ENCODE results near the gene GREB1.

The GREB1 gene

GRCh38 chr2:11554399-11554716 lies 20.5 kb downstream of the GREB1 start:
- H3K27me3 Mint-ChIP-seq (ENCODE audit: low read depth) = peaks cover 43% of the 10 kb centered on the region

DNA sequence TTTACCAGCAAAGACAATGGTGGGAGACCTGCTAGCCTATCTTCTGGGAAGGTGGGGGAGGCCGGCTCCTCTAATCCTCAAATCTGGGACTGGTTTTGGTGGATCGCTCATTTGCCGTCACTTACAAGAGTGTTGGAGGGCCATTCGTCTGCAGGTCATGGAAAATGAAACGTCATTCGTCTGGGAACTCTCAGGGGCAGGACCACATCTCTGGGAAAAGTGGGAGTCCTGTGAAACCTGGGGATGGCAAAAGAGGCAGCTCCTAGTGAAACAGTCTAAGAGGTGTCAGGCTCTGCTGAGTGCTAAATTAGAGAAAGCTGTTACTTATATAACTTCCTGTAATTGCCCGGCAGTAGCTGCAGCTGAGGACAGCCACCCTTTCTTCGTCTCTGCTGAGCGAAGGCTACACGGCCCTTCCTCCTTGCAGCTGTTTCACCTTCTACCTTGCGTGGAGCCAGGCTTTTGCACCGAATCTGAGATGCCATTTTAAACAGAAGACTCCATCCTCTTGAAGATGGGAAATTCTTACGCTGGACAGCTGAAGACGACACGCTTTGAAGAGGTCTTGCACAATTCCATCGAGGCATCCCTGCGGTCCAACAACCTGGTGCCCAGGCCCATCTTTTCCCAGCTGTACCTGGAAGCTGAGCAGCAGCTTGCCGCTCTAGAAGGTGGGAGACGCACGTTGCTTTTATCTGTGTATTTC lies 22.4 kb downstream of the GREB1 start:
- Mint-ChIP-seq H3K4me3 (no peak overlapping the region), H3K27ac (no peak overlapping the region), H3K36me3 (ENCODE audit: low read depth) (no peaks in the 10 kb centered on the region), H3K4me1 (ENCODE audit: low read depth) (peaks cover 3% of the 10 kb centered on the region), H3K9me3 (no peaks in the 10 kb centered on the region), H3K27me3 (ENCODE audit: low read depth) (peaks cover 41% of the 10 kb centered on the region)

More at GRCh38 chr2:11554399-11554716, 20.5 kb downstream of the GREB1 start:
- no peak overlapping the region for H3K27ac Mint-ChIP-seq
- no peak overlapping the region for H3K4me3 Mint-ChIP-seq
- no peaks in the 10 kb centered on the region for H3K36me3 Mint-ChIP-seq (ENCODE audit: low read depth)
- H3K4me1 Mint-ChIP-seq (ENCODE audit: low read depth) = peaks cover 3% of the 10 kb centered on the region
- no peaks in the 10 kb centered on the region for H3K9me3 Mint-ChIP-seq

- H3K27ac Mint-ChIP-seq = no peak overlapping the region
- H3K4me3 Mint-ChIP-seq = no peak overlapping the region
- peaks cover 3% of the 10 kb centered on the region for H3K4me1 Mint-ChIP-seq (ENCODE audit: low read depth)
- peaks cover 41% of the 10 kb centered on the region for H3K27me3 Mint-ChIP-seq (ENCODE audit: low read depth)
- no peaks in the 10 kb centered on the region for H3K36me3 Mint-ChIP-seq (ENCODE audit: low read depth)
- no peaks in the 10 kb centered on the region for H3K9me3 Mint-ChIP-seq
Observed at GRCh38 chr2:11558214-11558886, 24.5 kb downstream of the GREB1 start.

DNA sequence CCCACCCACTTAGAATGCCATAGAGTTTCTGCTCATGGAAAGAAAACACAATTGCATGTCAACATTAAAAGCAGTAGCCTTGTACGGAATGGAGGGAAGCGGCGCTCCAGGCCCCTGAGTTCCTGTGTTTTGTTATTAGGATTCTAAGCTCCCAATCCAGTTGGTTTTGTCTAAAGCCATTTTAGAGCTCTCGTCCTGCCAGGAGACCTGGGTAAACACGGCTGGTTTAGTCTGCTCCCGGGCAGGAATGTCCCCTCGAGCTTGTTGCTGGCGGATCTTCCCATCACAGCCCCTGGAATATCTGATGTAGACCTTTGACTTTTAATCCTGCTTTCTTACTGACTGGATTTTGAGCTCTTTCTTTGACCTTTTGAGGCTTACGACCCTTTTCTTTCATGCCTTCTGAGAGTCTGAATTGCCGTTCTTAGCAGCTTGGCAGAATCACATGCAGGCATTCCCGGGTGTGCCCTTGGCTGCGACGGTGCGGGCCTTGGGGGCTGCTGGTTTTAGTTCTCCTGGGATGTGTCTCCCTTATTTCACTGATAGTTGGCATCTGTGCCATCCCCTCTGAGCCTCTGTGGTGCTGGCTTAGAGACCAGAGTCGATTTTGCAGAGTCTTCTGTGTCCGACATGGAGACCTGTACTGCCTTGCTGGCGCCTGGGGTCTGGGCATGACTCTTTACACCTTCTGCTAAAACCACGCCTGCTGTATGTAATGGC lies 25.4 kb downstream of the GREB1 start:
- Mint-ChIP-seq H3K27me3 (ENCODE audit: low read depth) (peaks cover 38% of the 10 kb centered on the region), H3K9me3 (no peaks in the 10 kb centered on the region), H3K4me3 (no peak overlapping the region), H3K4me1 (ENCODE audit: low read depth) (peaks cover 3% of the 10 kb centered on the region), H3K27ac (no peak overlapping the region), H3K36me3 (ENCODE audit: low read depth) (no peaks in the 10 kb centered on the region)

GRCh38 chr2:11559786-11560155 lies 25.9 kb downstream of the GREB1 start:
- no peak overlapping the region for H3K4me3 Mint-ChIP-seq
- peaks cover 33% of the 10 kb centered on the region for H3K27me3 Mint-ChIP-seq (ENCODE audit: low read depth)
- H3K27ac Mint-ChIP-seq = no peak overlapping the region
- H3K9me3 Mint-ChIP-seq = no peaks in the 10 kb centered on the region
- no peaks in the 10 kb centered on the region for H3K4me1 Mint-ChIP-seq (ENCODE audit: low read depth)
- no peaks in the 10 kb centered on the region for H3K36me3 Mint-ChIP-seq (ENCODE audit: low read depth)

- Mint-ChIP-seq H3K4me3 (no peak overlapping the region), H3K4me1 (ENCODE audit: low read depth) (no peaks in the 10 kb centered on the region), H3K9me3 (no peaks in the 10 kb centered on the region), H3K27ac (no peak overlapping the region), H3K27me3 (ENCODE audit: low read depth) (peaks cover 23% of the 10 kb centered on the region), H3K36me3 (ENCODE audit: low read depth) (no peaks in the 10 kb centered on the region)
Observed at GRCh38 chr2:11560806-11561205, 27.0 kb downstream of the GREB1 start.

- no peak overlapping the region for H3K27ac Mint-ChIP-seq
- no peaks in the 10 kb centered on the region for H3K4me1 Mint-ChIP-seq (ENCODE audit: low read depth)
- no peak overlapping the region for H3K4me3 Mint-ChIP-seq
- peaks cover 12% of the 10 kb centered on the region for H3K27me3 Mint-ChIP-seq (ENCODE audit: low read depth)
- H3K9me3 Mint-ChIP-seq = no peaks in the 10 kb centered on the region
- no peaks in the 10 kb centered on the region for H3K36me3 Mint-ChIP-seq (ENCODE audit: low read depth)
Observed at GRCh38 chr2:11562011-11562410, 28.2 kb downstream of the GREB1 start.

DNA sequence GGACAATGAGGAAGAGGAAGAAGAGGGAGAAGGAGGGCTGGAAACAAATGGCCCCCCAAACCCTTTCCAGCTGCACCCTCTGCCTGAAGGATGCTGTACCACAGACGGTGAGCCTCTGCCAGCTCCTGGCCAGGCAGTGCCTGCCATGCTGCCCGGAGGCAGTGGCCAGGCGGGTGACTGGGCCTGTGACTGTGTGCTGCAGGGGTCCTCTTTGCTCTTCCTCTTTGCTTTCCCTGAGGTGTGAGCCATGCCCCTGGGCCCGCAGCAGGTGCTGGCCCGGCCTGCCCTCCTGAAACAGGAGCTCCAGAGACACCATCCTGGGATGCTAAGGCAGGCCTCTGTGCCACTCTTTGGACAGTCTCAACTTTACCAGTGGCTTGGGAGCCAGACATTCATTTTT lies 28.6 kb downstream of the GREB1 start:
- H3K36me3 Mint-ChIP-seq (ENCODE audit: low read depth) = no peaks in the 10 kb centered on the region
- no peak overlapping the region for H3K4me3 Mint-ChIP-seq
- no peaks in the 10 kb centered on the region for H3K4me1 Mint-ChIP-seq (ENCODE audit: low read depth)
- H3K9me3 Mint-ChIP-seq = no peaks in the 10 kb centered on the region
- no peak overlapping the region for H3K27ac Mint-ChIP-seq
- peaks cover 9% of the 10 kb centered on the region for H3K27me3 Mint-ChIP-seq (ENCODE audit: low read depth)

- Mint-ChIP-seq H3K4me1 (ENCODE audit: low read depth) (no peaks in the 10 kb centered on the region), H3K4me3 (no peak overlapping the region), H3K27me3 (ENCODE audit: low read depth) (peaks cover 4% of the 10 kb centered on the region), H3K9me3 (no peaks in the 10 kb centered on the region), H3K36me3 (ENCODE audit: low read depth) (no peaks in the 10 kb centered on the region), H3K27ac (no peak overlapping the region)
Observed at GRCh38 chr2:11563784-11564666, 30.2 kb downstream of the GREB1 start.

DNA sequence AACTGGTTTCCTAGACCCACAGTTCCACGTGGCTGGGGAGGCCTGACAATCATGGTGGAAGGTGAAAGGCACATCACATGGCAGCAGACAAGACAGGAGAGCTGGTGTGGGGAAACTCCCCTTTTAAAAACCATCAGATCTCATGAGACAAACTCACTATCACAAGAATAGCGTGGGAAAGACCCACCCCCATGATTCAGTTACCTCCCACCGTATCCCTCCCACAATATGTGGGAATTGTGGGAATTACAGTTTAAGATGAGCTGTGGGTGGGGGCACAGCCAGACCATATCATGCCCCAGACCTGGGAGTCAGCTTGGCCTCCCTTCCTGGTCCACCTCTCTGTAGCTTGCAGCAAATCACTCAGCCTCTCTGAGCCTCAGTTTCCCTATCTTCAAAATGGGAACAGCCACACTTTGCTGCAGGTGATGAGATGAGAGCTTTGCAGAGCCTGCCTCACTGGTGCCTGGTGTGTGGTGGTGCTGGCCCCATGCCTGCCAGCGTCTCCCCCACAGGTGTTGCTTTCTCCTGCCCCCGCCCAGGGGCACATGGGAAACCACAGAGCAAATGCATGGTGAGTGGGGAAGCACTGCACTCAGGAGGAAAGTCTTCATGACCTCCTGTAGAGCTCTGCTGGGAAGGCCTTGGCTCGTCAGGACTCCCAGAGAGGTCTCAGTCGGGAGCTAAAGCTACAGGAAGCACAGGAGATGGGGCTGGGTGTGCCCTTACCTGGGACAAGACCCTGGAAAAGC lies 31.1 kb downstream of the GREB1 start:
- no peaks in the 10 kb centered on the region for H3K27me3 Mint-ChIP-seq (ENCODE audit: low read depth)
- H3K36me3 Mint-ChIP-seq (ENCODE audit: low read depth) = no peaks in the 10 kb centered on the region
- H3K4me1 Mint-ChIP-seq (ENCODE audit: low read depth) = no peaks in the 10 kb centered on the region
- no peaks in the 10 kb centered on the region for H3K9me3 Mint-ChIP-seq
- no peak overlapping the region for H3K4me3 Mint-ChIP-seq
- no peak overlapping the region for H3K27ac Mint-ChIP-seq

GRCh38 chr2:11566383-11566782 lies 32.5 kb downstream of the GREB1 start:
- H3K27me3 Mint-ChIP-seq (ENCODE audit: low read depth) = no peaks in the 10 kb centered on the region
- no peaks in the 10 kb centered on the region for H3K36me3 Mint-ChIP-seq (ENCODE audit: low read depth)
- no peaks in the 10 kb centered on the region for H3K9me3 Mint-ChIP-seq
- no peaks in the 10 kb centered on the region for H3K4me1 Mint-ChIP-seq (ENCODE audit: low read depth)
- H3K27ac Mint-ChIP-seq = no peak overlapping the region
- no peak overlapping the region for H3K4me3 Mint-ChIP-seq

DNA sequence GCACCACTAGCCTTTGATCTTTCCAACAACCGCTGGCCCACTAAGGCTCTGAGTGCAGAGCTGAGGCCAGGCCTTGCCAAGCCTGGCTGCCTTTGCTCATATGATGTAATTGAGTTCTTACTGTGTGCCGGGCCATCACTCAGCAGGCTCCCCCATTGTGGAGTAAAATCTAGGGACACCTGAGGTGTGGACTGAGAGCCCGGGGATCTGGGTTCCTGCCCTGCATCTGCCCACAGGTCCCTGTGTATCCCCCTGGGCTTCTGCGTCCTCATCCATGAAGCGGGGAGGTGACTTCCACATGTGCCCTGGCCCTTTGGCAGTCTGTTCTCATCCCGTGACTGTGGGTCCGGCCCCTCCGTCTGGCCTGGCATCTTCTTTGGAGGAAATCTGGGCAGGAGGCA lies 33.8 kb downstream of the GREB1 start:
- no peaks in the 10 kb centered on the region for H3K36me3 Mint-ChIP-seq (ENCODE audit: low read depth)

DNA sequence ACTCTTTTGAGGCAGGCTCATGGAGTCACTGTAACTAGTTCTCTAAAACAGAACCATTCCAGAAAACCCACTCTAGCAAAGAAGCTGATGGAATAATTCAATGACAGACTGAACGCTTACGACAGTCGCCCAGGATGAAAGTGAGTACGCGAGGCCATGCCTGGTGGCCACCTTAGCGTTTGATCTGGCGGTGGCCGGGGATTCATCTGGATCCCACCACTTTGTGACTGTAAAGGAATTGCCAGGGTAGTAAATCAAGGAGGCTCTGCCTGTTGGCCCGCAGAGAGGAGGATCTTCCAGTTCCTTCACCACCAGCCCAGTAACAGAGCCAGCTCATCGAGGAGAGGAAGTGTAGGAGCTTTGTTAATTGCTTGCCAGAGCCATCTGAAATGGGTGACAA lies 34.6 kb downstream of the GREB1 start:
- Mint-ChIP-seq H3K9me3 (no peaks in the 10 kb centered on the region), H3K4me3 (no peak overlapping the region), H3K36me3 (ENCODE audit: low read depth) (no peaks in the 10 kb centered on the region), H3K27me3 (ENCODE audit: low read depth) (no peaks in the 10 kb centered on the region), H3K27ac (no peak overlapping the region), H3K4me1 (ENCODE audit: low read depth) (no peaks in the 10 kb centered on the region)

More for the DNA sequence above, 33.8 kb downstream of the GREB1 start:
- H3K4me1 Mint-ChIP-seq (ENCODE audit: low read depth) = no peaks in the 10 kb centered on the region
- H3K27ac Mint-ChIP-seq = no peak overlapping the region
- H3K9me3 Mint-ChIP-seq = no peaks in the 10 kb centered on the region
- H3K27me3 Mint-ChIP-seq (ENCODE audit: low read depth) = no peaks in the 10 kb centered on the region
- no peak overlapping the region for H3K4me3 Mint-ChIP-seq

DNA sequence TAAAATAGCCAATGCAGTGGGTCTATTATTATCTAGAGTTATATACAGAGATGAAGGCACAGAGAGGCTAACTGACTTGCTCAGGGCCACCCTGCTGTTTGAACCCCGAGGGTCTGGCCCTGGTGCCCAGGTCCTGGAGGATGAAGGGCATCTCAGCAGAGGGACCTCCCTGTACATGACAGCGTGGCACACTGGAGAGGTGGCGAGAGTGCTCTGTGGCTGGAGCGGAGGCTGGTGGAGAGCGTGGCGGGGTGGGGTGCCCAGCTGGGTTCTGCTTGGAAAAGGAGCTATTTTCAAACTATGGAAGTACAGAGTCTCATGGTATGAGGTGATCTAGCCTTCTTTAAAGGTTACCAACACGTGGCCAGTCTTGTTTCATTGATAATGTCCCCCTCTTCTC lies 35.8 kb downstream of the GREB1 start:
- no peaks in the 10 kb centered on the region for H3K4me1 Mint-ChIP-seq (ENCODE audit: low read depth)
- no peaks in the 10 kb centered on the region for H3K27me3 Mint-ChIP-seq (ENCODE audit: low read depth)
- no peaks in the 10 kb centered on the region for H3K36me3 Mint-ChIP-seq (ENCODE audit: low read depth)
- H3K27ac Mint-ChIP-seq = no peak overlapping the region
- H3K4me3 Mint-ChIP-seq = no peak overlapping the region
- H3K9me3 Mint-ChIP-seq = no peaks in the 10 kb centered on the region
